Skeletal muscle tissue (tissue), 4 donors: Measurements from ENCODE around the gene ADCY2. TPM values are rescaled to one million over a fixed set of nuclear protein-coding genes. Genes with fewer than 3 reads are reported as not detected.

ENCODE experiments used
- H3K27ac ChIP-seq: one replicate; pipeline ENCODE4 v1.7.0; 2013; ENCODE audit warnings: mild to moderate bottlenecking, low read depth, low read length, inconsistent platforms
- H3K27me3 ChIP-seq, 3 donors: one replicate each; pipeline ENCODE4 v1.7.0; 2013; ENCODE audit warnings: low read length in 3 of 3; ENCODE audit not compliant: control insufficient read depth in 3 of 3, insufficient read depth in 3 of 3
- H3K36me3 ChIP-seq, 3 donors: one replicate each; pipeline ENCODE4 v1.7.0; 2013; ENCODE audit warnings: low read length in 3 of 3; ENCODE audit not compliant: control insufficient read depth in 3 of 3, insufficient read depth in 3 of 3
- H3K4me1 ChIP-seq, 3 donors: one replicate each; pipeline ENCODE4 v1.7.0; 2013; ENCODE audit warnings: low read length in 3 of 3, mild to moderate bottlenecking in 3 of 3; ENCODE audit not compliant: control insufficient read depth in 3 of 3, insufficient read depth in 3 of 3
- H3K4me3 ChIP-seq, 3 donors: one replicate each; pipeline ENCODE4 v1.7.0; 2013; ENCODE audit warnings: low read length in 3 of 3
- H3K9ac ChIP-seq, 3 donors: one replicate each; pipeline ENCODE4 v1.7.0; 2013; ENCODE audit warnings: low read length in 3 of 3, mild to moderate bottlenecking in 3 of 3, moderate library complexity in 2 of 3, low read depth in 1 of 3
- H3K9me3 ChIP-seq, 3 donors: one replicate each; pipeline ENCODE4 v1.7.0; 2013; ENCODE audit warnings: low read length in 3 of 3; ENCODE audit not compliant: control insufficient read depth in 3 of 3
- total RNA-seq: library from RNA; depleted of rRNA; stranded (reverse); fragments of >200 nt; gene quantifications from one replicate; pipeline ENCODE4 v1.2.3, GENCODE V29; 2014
- donor health status: Osteomylitis.

ADCY2 gene
- total RNA-seq, 1 donor from 2014 or later, result 27.7 TPM

GRCh38 chr5:7825630-7826029 lies 429.7 kb downstream of the ADCY2 start:
- H3K36me3 ChIP-seq, result peaks cover 31 to 36% (median 31%) of the 10 kb centered on the region in 3 donors
- no peak overlapping the region for H3K4me3 ChIP-seq
- H3K9ac ChIP-seq, result no peak overlapping the region
- H3K4me1 ChIP-seq, result peaks cover 0 to 4% (median 3%) of the 10 kb centered on the region in 3 donors
- no peak overlapping the region for H3K27ac ChIP-seq
- H3K27me3 ChIP-seq, result peaks cover 0 to 3% (median 0%) of the 10 kb centered on the region in 3 donors
- H3K9me3 ChIP-seq, result no peaks in the 10 kb centered on the region

DNA sequence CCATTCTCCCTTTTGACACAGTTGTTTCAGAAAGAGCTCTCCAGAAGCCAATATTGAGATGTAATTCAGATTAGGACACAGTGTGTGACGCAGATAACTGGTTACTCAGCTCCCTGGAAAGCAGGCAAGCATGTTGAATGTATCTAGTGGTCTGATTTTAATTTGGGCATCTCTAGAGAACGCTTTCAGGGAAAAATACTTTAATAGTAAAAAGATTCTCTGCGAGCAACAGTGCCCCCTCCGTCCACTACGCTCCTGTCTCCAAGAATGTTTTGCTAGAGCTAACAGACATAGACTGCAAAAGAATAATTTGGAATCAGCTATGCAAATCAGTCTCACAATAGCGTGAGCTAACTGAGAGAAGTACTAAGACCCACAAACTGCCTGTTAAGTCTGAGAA lies 431.7 kb downstream of the ADCY2 start:
- H3K9ac ChIP-seq, result no peak overlapping the region
- peaks cover 25 to 31% (median 27%) of the 10 kb centered on the region in 3 donors for H3K36me3 ChIP-seq
- no peaks in the 10 kb centered on the region for H3K27me3 ChIP-seq
- H3K4me3 ChIP-seq, result no peak overlapping the region
- H3K27ac ChIP-seq, result no peak overlapping the region
- H3K9me3 ChIP-seq, result no peaks in the 10 kb centered on the region
- H3K4me1 ChIP-seq, result no peaks in the 10 kb centered on the region

GRCh38 chr5:7828269-7828668 lies 432.3 kb downstream of the ADCY2 start:
- Histone ChIP-seq H3K9ac (no peak overlapping the region), H3K36me3 (peaks cover 25 to 27% (median 27%) of the 10 kb centered on the region in 3 donors), H3K9me3 (no peaks in the 10 kb centered on the region), H3K4me3 (no peak overlapping the region), H3K27me3 (no peaks in the 10 kb centered on the region), H3K27ac (no peak overlapping the region), H3K4me1 (no peaks in the 10 kb centered on the region)

- Histone ChIP-seq H3K27ac (no peak overlapping the region), H3K4me3 (no peak overlapping the region), H3K4me1 (no peaks in the 10 kb centered on the region), H3K27me3 (peaks cover 0 to 2% (median 0%) of the 10 kb centered on the region in 3 donors), H3K36me3 (no peaks in the 10 kb centered on the region), H3K9ac (no peak overlapping the region), H3K9me3 (no peaks in the 10 kb centered on the region)
Measured at GRCh38 chr5:7834982-7835381, 439.0 kb downstream of the ADCY2 start.

- Histone ChIP-seq H3K27me3 (peaks cover 0 to 2% (median 0%) of the 10 kb centered on the region in 3 donors), H3K9ac (no peak overlapping the region), H3K4me1 (no peaks in the 10 kb centered on the region), H3K4me3 (no peak overlapping the region), H3K9me3 (no peaks in the 10 kb centered on the region), H3K27ac (no peak overlapping the region), H3K36me3 (no peaks in the 10 kb centered on the region)
Measured at GRCh38 chr5:7837403-7837802, 441.5 kb downstream of the ADCY2 start.

- H3K36me3 ChIP-seq, result no peaks in the 10 kb centered on the region
- H3K9me3 ChIP-seq, result no peaks in the 10 kb centered on the region
- H3K4me1 ChIP-seq, result no peaks in the 10 kb centered on the region
- H3K27me3 ChIP-seq, result peaks cover 2 to 9% (median 6%) of the 10 kb centered on the region in 3 donors
- no peak overlapping the region for H3K9ac ChIP-seq
- H3K4me3 ChIP-seq, result no peak overlapping the region
- H3K27ac ChIP-seq, result no peak overlapping the region
Measured at GRCh38 chr5:7842531-7842930, 446.6 kb downstream of the ADCY2 start.

GRCh38 chr5:7844901-7845300 lies 449.0 kb downstream of the ADCY2 start:
- H3K27me3 ChIP-seq, result peaks cover 10 to 28% (median 27%) of the 10 kb centered on the region in 3 donors
- H3K4me1 ChIP-seq, result peaks cover 4 to 6% (median 5%) of the 10 kb centered on the region in 3 donors
- H3K9me3 ChIP-seq, result no peaks in the 10 kb centered on the region
- H3K36me3 ChIP-seq, result no peaks in the 10 kb centered on the region
- H3K9ac ChIP-seq, result no peak overlapping the region
- no peak overlapping the region for H3K27ac ChIP-seq
- H3K4me3 ChIP-seq, result no peak overlapping the region

GRCh38 chr5:7845557-7845956 lies 449.6 kb downstream of the ADCY2 start:
- Histone ChIP-seq H3K4me3 (no peak overlapping the region), H3K27me3 (peaks cover 10 to 30% (median 28%) of the 10 kb centered on the region in 3 donors), H3K27ac (no peak overlapping the region), H3K4me1 (peaks cover 6 to 8% (median 6%) of the 10 kb centered on the region in 3 donors), H3K9me3 (no peaks in the 10 kb centered on the region), H3K9ac (no peak overlapping the region), H3K36me3 (no peaks in the 10 kb centered on the region)

DNA sequence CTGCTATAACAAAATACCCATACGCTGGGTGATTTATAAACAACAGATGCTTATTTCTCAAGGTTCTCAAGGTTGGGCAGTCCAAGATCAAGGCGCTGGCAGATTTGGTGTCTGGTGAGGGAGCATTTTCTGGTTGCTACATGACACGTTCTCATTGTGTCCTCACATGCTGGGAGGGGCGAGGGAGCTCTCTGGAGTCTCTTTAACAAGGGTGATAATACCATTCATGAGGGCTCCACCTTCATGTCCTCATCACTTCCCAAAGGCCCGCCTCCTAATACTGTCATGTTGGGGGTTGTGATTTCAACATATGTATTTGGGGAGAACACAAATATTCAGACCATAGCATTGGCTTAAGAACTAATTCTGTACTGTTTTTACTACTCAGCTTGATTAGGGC lies 450.4 kb downstream of the ADCY2 start:
- Histone ChIP-seq H3K36me3 (no peaks in the 10 kb centered on the region), H3K9ac (no peak overlapping the region), H3K4me1 (peaks cover 6 to 8% (median 6%) of the 10 kb centered on the region in 3 donors), H3K4me3 (no peak overlapping the region), H3K9me3 (no peaks in the 10 kb centered on the region), H3K27ac (no peak overlapping the region), H3K27me3 (peaks cover 10 to 34% (median 32%) of the 10 kb centered on the region in 3 donors)

- H3K36me3 ChIP-seq, result no peaks in the 10 kb centered on the region
- H3K9me3 ChIP-seq, result no peaks in the 10 kb centered on the region
- no peak overlapping the region for H3K27ac ChIP-seq
- peaks cover 10 to 43% (median 38%) of the 10 kb centered on the region in 3 donors for H3K27me3 ChIP-seq
- H3K4me1 ChIP-seq, result peaks cover 6 to 8% (median 6%) of the 10 kb centered on the region in 3 donors
- no peak overlapping the region for H3K9ac ChIP-seq
- H3K4me3 ChIP-seq, result no peak overlapping the region
Measured at GRCh38 chr5:7848296-7848695, 452.4 kb downstream of the ADCY2 start.
